NCI-H2196 treated with DMSO at 0.1 percent for 48 hours (cell line): ENCODE measurements around the gene CASQ2.
A peak's percentile ranks its signal among the peaks of the same experiment; 100 is the strongest.

Source experiments
- DNase-seq: peaks from one replicate; lab custom pipeline; 2025; ENCODE audit not compliant: unreplicated experiment; lab: John Stamatoyannopoulos, UW

Gene CASQ2

GRCh38 chr1:115729756-115730155, 38.8 kb downstream of the CASQ2 start:
- DNase-seq, result no peak

GRCh38 chr1:115728341-115728740, 40.2 kb downstream of the CASQ2 start:
- no peak for DNase-seq

- no peak for DNase-seq
Observed at GRCh38 chr1:115727706-115728249, 40.7 kb downstream of the CASQ2 start.

GRCh38 chr1:115726570-115726969, 41.9 kb downstream of the CASQ2 start:
- DNase-seq, result no peak

GRCh38 chr1:115726161-115726560, 42.4 kb downstream of the CASQ2 start:
- no peak for DNase-seq

GRCh38 chr1:115725600-115725999, 42.9 kb downstream of the CASQ2 start:
- DNase-seq, result no peak

- DNase-seq, result no peak
Observed at GRCh38 chr1:115723756-115724155, 44.8 kb downstream of the CASQ2 start.

GRCh38 chr1:115722221-115722620, 46.3 kb downstream of the CASQ2 start:
- DNase-seq, result no peak

GRCh38 chr1:115719285-115719684, 49.2 kb downstream of the CASQ2 start:
- no peak for DNase-seq

- no peak for DNase-seq
Observed at GRCh38 chr1:115718011-115718754, 50.3 kb downstream of the CASQ2 start.

GRCh38 chr1:115717541-115717940, 51.0 kb downstream of the CASQ2 start:
- DNase-seq, result no peak

- DNase-seq, result no peak
Observed at GRCh38 chr1:115714572-115715141, 53.9 kb downstream of the CASQ2 start.

- DNase-seq, result no peak
Observed at GRCh38 chr1:115713906-115714305, 54.6 kb downstream of the CASQ2 start.

- no peak for DNase-seq
Observed at GRCh38 chr1:115712911-115713609, 55.5 kb downstream of the CASQ2 start.

- no peak for DNase-seq
Observed at GRCh38 chr1:115710859-115711624, 57.5 kb downstream of the CASQ2 start.

- peak; percentile 18 for DNase-seq
Observed at GRCh38 chr1:115706587-115707425, 61.7 kb downstream of the CASQ2 start.

- no peak for DNase-seq
Observed at GRCh38 chr1:115705963-115706362, 62.6 kb downstream of the CASQ2 start.

GRCh38 chr1:115705085-115705951, 63.2 kb downstream of the CASQ2 start:
- DNase-seq, result no peak

GRCh38 chr1:115702959-115703358, 65.6 kb downstream of the CASQ2 start:
- no peak for DNase-seq
